K562 (cell line): Measurements from ENCODE around the gene NBEAL2. TPM values are rescaled to one million over a fixed set of nuclear protein-coding genes. Genes with fewer than 3 reads are reported as not detected.
A peak's percentile ranks its signal among the peaks of the same experiment; 100 is the strongest.

ENCODE experiments used
- DPF2 ChIP-seq: fragments of 450-650 bp; IDR thresholded peaks from 2 replicates; pipeline ENCODE4 v1.6.1; 2016
- E2F3 ChIP-seq: fragments of 250-450 bp; sonication (Bioruptor Pico); IDR thresholded peaks from 2 replicates; pipeline ENCODE4 v1.4.0; 2020; ENCODE audit warnings: mild to moderate bottlenecking
- GATAD2A ChIP-seq: fragments of 450-650 bp; IDR thresholded peaks from 2 replicates; pipeline ENCODE4 v1.6.1; 2017
- HDAC8 ChIP-seq: fragments of 450-650 bp; IDR thresholded peaks from 2 replicates; pipeline ENCODE4 v1.6.1; 2016; ENCODE audit warnings: mild to moderate bottlenecking, missing genetic modification characterization, moderate library complexity, missing compliant biosample characterization
- JUND ChIP-seq, 2 experiments: IDR thresholded peaks; 2 replicates in 1 of 2; 3 replicates in 1 of 2; pipeline ENCODE4 v1.6.1; 2011; ENCODE audit warnings: borderline replicate concordance in 2 of 2, low read depth in 2 of 2, low read length in 2 of 2, improper control_type of control experiment in 1 of 2, missing biosample characterization in 1 of 2, missing genetic modification characterization in 1 of 2, missing genetic modification reagents in 1 of 2
- MXI1 ChIP-seq: IDR thresholded peaks from 2 replicates; pipeline ENCODE4 v1.6.1; 2011; ENCODE audit warnings: low read depth, mild to moderate bottlenecking, improper control_type of control experiment, low read length
- NR3C1 ChIP-seq: sonication (generic); formaldehyde crosslinking; IDR thresholded peaks from 2 replicates; pipeline ENCODE4 v1.8.1; 2022; ENCODE audit warnings: missing genetic modification reagents
- PHF20 ChIP-seq: fragments of 450-650 bp; IDR thresholded peaks from 2 replicates; pipeline ENCODE4 v1.6.1; 2018; ENCODE audit not compliant: partially characterized antibody
- PML ChIP-seq: IDR thresholded peaks from 2 replicates; pipeline ENCODE4 v1.6.1; 2012; ENCODE audit warnings: low read length, inconsistent platforms
- RBM25 ChIP-seq: fragments of 200-400 bp; formaldehyde crosslinking; IDR thresholded peaks from 2 replicates; pipeline ENCODE4 v1.6.1; 2018; ENCODE audit warnings: low read length, low read depth, moderate library complexity; ENCODE audit not compliant: severe bottlenecking
- SLC30A9 ChIP-seq: fragments of 250-450 bp; sonication (Bioruptor Pico); IDR thresholded peaks from 2 replicates; pipeline ENCODE4 v1.8.0; 2022; ENCODE audit warnings: mild to moderate bottlenecking, moderate library complexity
- SMARCA5 ChIP-seq: fragments of 450-650 bp; IDR thresholded peaks from 2 replicates; pipeline ENCODE4 v1.6.1; 2016
- ZNF431 ChIP-seq: sonication (generic); formaldehyde crosslinking; IDR thresholded peaks from 2 replicates; pipeline ENCODE4 v1.8.0; 2022; ENCODE audit warnings: mild to moderate bottlenecking, missing genetic modification reagents
- polyA plus RNA-seq, 8 experiments: library from polyadenylated mRNA; depleted of rRNA in 4 of 8; stranded (reverse) in 5 of 8; unstranded in 3 of 8; fragments of >200 nt; fragmentation: Nextera tagmentation in 2 of 8; fragmentation: Illumina TruSeq in 1 of 8; extraction: Ambion mirVana in 2 of 8; extraction: Trizol in 1 of 8; gene quantifications; 2 replicates each; pipeline versions ENCODE4 v1.2.1 to v1.2.3, GENCODE V29; 2011 to 2014; ENCODE audit warnings: inconsistent platforms in 1 of 8, missing spikeins in 1 of 8
- total RNA-seq, 7 experiments: library from RNA; depleted of rRNA in 6 of 7; stranded (reverse); fragments of >200 nt in 6 of 7; fragmentation: Illumina TruSeq in 2 of 7; extraction: Trizol in 2 of 7; gene quantifications; 2 replicates each; pipeline versions ENCODE4 v1.2.1 to v1.2.3, GENCODE V29; 2011 to 2021; ENCODE audit warnings: low replicate concordance in 1 of 7
- TF ChIP-seq, protein P1 (sequence below): sonication (generic); formaldehyde crosslinking; IDR thresholded peaks from 2 replicates; pipeline ENCODE4 v1.8.0; 2022; ENCODE audit warnings: mild to moderate bottlenecking, missing genetic modification reagents, borderline replicate concordance
- TF ChIP-seq, protein P2 (sequence below): fragments of 450-650 bp; IDR thresholded peaks from 2 replicates; pipeline ENCODE4 v1.7.1; 2018; ENCODE audit warnings: mild to moderate bottlenecking, low read depth; ENCODE audit not compliant: partially characterized antibody
- TF ChIP-seq, protein P3 (sequence below): fragments of 450-650 bp; conservative IDR thresholded peaks from 2 replicates; pipeline ENCODE4 v1.6.1; 2016; ENCODE audit warnings: missing genetic modification characterization, low read depth, mild to moderate bottlenecking, control low read depth, missing compliant biosample characterization
- TF ChIP-seq, protein P4 (sequence below): fragments of 250-450 bp; sonication (Bioruptor Pico); IDR thresholded peaks from 2 replicates; pipeline ENCODE4 v1.4.0; 2020
- TF ChIP-seq, protein P5 (sequence below): fragments of 250-450 bp; sonication (Bioruptor Pico); IDR thresholded peaks from 2 replicates; pipeline ENCODE4 v1.4.0; 2020; ENCODE audit warnings: mild to moderate bottlenecking, moderate library complexity

The NBEAL2 gene
- total and polyA plus RNA-seq, 9 of the 15 experiments (the other 6 are each of a cell fraction or from before 2014, with no cell fraction given): 0.06 to 114 (median 29.6) TPM

DNA sequence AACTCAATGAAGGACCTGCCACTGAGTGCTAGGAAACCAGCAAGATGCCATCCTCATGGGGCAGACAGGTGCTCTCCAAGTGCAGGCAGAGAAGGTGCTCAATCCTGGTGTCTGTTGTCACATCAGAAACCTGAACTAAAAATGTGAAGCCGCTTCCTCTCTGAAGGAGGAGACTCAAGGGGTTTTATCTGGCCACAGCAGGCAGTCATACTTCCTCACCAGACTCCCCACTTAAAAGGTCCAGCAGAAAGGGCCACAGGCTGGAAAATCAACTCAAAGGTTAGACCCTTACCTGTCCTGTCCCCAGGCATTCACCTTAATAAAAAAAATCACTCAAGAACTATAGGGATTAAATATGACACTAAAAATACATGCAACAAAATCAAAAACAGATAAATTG is 7.7 kb upstream of the NBEAL2 start (continued):
- TF ChIP-seq, protein P1, sequence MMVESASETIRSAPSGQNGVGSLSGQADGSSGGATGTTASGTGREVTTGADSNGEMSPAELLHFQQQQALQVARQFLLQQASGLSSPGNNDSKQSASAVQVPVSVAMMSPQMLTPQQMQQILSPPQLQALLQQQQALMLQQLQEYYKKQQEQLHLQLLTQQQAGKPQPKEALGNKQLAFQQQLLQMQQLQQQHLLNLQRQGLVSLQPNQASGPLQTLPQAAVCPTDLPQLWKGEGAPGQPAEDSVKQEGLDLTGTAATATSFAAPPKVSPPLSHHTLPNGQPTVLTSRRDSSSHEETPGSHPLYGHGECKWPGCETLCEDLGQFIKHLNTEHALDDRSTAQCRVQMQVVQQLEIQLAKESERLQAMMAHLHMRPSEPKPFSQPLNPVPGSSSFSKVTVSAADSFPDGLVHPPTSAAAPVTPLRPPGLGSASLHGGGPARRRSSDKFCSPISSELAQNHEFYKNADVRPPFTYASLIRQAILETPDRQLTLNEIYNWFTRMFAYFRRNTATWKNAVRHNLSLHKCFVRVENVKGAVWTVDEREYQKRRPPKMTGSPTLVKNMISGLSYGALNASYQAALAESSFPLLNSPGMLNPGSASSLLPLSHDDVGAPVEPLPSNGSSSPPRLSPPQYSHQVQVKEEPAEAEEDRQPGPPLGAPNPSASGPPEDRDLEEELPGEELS: no peak
- TF ChIP-seq RBM25 (no peak), SMARCA5 (no peak), ZNF431 (CRISPR knock-in tag) (no peak), JUND (IDR thresholded peaks at IDR 0.05; ENCODE audit: borderline replicate concordance, low read depth, low read length) (no peak; the same call in 1 of the 2 replicates), JUND (tag; IDR thresholded peaks at IDR 0.05; ENCODE audit: borderline replicate concordance, low read depth, low read length) (no peak; the same call in 2 of the 3 replicates), PML (peak; percentile 39; the same call in 1 of the 2 replicates), PHF20 (no peak), MXI1 (no peak), HDAC8 (tag) (no peak), GATAD2A (no peak), E2F3 (no peak), SLC30A9 (no peak), DPF2 (peak; percentile 87), NR3C1 (no peak)
- TF ChIP-seq, protein P2, sequence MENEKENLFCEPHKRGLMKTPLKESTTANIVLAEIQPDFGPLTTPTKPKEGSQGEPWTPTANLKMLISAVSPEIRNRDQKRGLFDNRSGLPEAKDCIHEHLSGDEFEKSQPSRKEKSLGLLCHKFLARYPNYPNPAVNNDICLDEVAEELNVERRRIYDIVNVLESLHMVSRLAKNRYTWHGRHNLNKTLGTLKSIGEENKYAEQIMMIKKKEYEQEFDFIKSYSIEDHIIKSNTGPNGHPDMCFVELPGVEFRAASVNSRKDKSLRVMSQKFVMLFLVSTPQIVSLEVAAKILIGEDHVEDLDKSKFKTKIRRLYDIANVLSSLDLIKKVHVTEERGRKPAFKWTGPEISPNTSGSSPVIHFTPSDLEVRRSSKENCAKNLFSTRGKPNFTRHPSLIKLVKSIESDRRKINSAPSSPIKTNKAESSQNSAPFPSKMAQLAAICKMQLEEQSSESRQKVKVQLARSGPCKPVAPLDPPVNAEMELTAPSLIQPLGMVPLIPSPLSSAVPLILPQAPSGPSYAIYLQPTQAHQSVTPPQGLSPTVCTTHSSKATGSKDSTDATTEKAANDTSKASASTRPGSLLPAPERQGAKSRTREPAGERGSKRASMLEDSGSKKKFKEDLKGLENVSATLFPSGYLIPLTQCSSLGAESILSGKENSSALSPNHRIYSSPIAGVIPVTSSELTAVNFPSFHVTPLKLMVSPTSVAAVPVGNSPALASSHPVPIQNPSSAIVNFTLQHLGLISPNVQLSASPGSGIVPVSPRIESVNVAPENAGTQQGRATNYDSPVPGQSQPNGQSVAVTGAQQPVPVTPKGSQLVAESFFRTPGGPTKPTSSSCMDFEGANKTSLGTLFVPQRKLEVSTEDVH: no peak
- TF ChIP-seq, protein P3, sequence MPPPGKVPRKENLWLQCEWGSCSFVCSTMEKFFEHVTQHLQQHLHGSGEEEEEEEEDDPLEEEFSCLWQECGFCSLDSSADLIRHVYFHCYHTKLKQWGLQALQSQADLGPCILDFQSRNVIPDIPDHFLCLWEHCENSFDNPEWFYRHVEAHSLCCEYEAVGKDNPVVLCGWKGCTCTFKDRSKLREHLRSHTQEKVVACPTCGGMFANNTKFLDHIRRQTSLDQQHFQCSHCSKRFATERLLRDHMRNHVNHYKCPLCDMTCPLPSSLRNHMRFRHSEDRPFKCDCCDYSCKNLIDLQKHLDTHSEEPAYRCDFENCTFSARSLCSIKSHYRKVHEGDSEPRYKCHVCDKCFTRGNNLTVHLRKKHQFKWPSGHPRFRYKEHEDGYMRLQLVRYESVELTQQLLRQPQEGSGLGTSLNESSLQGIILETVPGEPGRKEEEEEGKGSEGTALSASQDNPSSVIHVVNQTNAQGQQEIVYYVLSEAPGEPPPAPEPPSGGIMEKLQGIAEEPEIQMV (tag): no peak
- TF ChIP-seq, protein P4, sequence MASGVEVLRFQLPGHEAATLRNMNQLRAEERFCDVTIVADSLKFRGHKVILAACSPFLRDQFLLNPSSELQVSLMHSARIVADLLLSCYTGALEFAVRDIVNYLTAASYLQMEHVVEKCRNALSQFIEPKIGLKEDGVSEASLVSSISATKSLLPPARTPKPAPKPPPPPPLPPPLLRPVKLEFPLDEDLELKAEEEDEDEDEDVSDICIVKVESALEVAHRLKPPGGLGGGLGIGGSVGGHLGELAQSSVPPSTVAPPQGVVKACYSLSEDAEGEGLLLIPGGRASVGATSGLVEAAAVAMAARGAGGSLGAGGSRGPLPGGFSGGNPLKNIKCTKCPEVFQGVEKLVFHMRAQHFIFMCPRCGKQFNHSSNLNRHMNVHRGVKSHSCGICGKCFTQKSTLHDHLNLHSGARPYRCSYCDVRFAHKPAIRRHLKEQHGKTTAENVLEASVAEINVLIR (CRISPR knock-in tag): no peak
- TF ChIP-seq, protein P5, sequence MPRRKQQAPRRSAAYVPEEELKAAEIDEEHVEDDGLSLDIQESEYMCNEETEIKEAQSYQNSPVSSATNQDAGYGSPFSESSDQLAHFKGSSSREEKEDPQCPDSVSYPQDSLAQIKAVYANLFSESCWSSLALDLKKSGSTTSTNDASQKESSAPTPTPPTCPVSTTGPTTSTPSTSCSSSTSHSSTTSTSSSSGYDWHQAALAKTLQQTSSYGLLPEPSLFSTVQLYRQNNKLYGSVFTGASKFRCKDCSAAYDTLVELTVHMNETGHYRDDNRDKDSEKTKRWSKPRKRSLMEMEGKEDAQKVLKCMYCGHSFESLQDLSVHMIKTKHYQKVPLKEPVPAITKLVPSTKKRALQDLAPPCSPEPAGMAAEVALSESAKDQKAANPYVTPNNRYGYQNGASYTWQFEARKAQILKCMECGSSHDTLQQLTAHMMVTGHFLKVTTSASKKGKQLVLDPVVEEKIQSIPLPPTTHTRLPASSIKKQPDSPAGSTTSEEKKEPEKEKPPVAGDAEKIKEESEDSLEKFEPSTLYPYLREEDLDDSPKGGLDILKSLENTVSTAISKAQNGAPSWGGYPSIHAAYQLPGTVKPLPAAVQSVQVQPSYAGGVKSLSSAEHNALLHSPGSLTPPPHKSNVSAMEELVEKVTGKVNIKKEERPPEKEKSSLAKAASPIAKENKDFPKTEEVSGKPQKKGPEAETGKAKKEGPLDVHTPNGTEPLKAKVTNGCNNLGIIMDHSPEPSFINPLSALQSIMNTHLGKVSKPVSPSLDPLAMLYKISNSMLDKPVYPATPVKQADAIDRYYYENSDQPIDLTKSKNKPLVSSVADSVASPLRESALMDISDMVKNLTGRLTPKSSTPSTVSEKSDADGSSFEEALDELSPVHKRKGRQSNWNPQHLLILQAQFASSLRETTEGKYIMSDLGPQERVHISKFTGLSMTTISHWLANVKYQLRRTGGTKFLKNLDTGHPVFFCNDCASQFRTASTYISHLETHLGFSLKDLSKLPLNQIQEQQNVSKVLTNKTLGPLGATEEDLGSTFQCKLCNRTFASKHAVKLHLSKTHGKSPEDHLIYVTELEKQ (CRISPR knock-in tag): no peak
